HG03064 (cell line): ENCODE results near the gene ADIPOR2.
A peak's percentile ranks its signal among the peaks of the same experiment; 100 is the strongest.

ENCODE experiments used
- ATAC-seq: cut with Tn5 transposase; IDR thresholded peaks from one replicate; pipeline ENCODE4 v1.9.1; 2021; ENCODE audit warnings: low read depth; ENCODE audit not compliant: unreplicated experiment

The ADIPOR2 gene

GRCh38 chr12:1690578-1691122 is at the start of gene ADIPOR2:
ADIPOR2 (plus strand) TSS chr12:1691070; CDS start chr12:1754344, 63,274 bp downstream.
- peak; percentile 92 for ATAC-seq

GRCh38 chr12:1642513-1642912 is 48.4 kb upstream of the ADIPOR2 start:
- ATAC-seq: no peak

GRCh38 chr12:1643043-1643442 is 47.8 kb upstream of the ADIPOR2 start:
- no peak for ATAC-seq

GRCh38 chr12:1643905-1644533 is 46.9 kb upstream of the ADIPOR2 start:
- ATAC-seq: no peak

- no peak for ATAC-seq
Measured at GRCh38 chr12:1644534-1645438, 46.1 kb upstream of the ADIPOR2 start.

- ATAC-seq: no peak
Measured at GRCh38 chr12:1645819-1646218, 45.1 kb upstream of the ADIPOR2 start.

- no peak for ATAC-seq
Measured at GRCh38 chr12:1646569-1647284, 44.1 kb upstream of the ADIPOR2 start.

- no peak for ATAC-seq
Measured at GRCh38 chr12:1647285-1647669, 43.6 kb upstream of the ADIPOR2 start.

- no peak for ATAC-seq
Measured at GRCh38 chr12:1650260-1650977, 40.5 kb upstream of the ADIPOR2 start.

GRCh38 chr12:1650978-1651361 is 39.9 kb upstream of the ADIPOR2 start:
- ATAC-seq: no peak

- ATAC-seq: no peak
Measured at GRCh38 chr12:1651946-1652345, 38.9 kb upstream of the ADIPOR2 start.

GRCh38 chr12:1655225-1655788 is 35.6 kb upstream of the ADIPOR2 start:
- ATAC-seq: no peak

- ATAC-seq: no peak
Measured at GRCh38 chr12:1656902-1657301, 34.0 kb upstream of the ADIPOR2 start.

- ATAC-seq: no peak
Measured at GRCh38 chr12:1657688-1658087, 33.2 kb upstream of the ADIPOR2 start.

GRCh38 chr12:1660304-1661187 is 30.3 kb upstream of the ADIPOR2 start:
- ATAC-seq: no peak

- no peak for ATAC-seq
Measured at GRCh38 chr12:1661553-1662335, 29.1 kb upstream of the ADIPOR2 start.

- no peak for ATAC-seq
Measured at GRCh38 chr12:1662761-1663439, 28.0 kb upstream of the ADIPOR2 start.
